H1 (cell line): ENCODE measurements around the gene NLK. TPM values are rescaled to one million over a fixed set of nuclear protein-coding genes. Genes with fewer than 3 reads are reported as not detected.

Experiments
- CTCF ChIA-PET: fragments of 300-600 bp; sonication (Branson Sonifier 250); formaldehyde crosslinking; loops from one replicate; lab custom pipeline; 2021; ENCODE audit not compliant: partially characterized antibody; lab: Charles Lee
- POLR2A ChIA-PET: fragments of 300-600 bp; sonication (Branson Sonifier 250); formaldehyde crosslinking; loops from one replicate; lab custom pipeline; 2021; ENCODE audit warnings: inconsistent platforms; ENCODE audit not compliant: partially characterized antibody; lab: Charles Lee
- DNase-seq, 2 experiments: peaks; one replicate each; pipeline versions ENCODE4 v3.0.0 to v3.0.0-alpha.2; 2010 to 2022; ENCODE audit warnings: low spot score in 2 of 2, low read depth in 1 of 2, mixed read lengths in 1 of 2
- FAIRE-seq: peaks from 2 replicates; lab custom pipeline; 2011; peaks lifted over from hg19 to GRCh38; lab: Jason Lieb, UNC
- H2AFZ ChIP-seq: 2 replicates; pipeline ENCODE4 v1.8.1; 2012; ENCODE audit warnings: low read length, inconsistent platforms
- H2AK5ac ChIP-seq: 2 replicates; pipeline ENCODE4 v1.6.1; 2013; ENCODE audit warnings: low read depth, low read length
- H2BK120ac ChIP-seq: replicated peaks from 2 replicates; pipeline ENCODE3; 2013; ENCODE audit warnings: low read depth, low read length, inconsistent platforms
- H2BK12ac ChIP-seq: 2 replicates; pipeline ENCODE4 v1.6.1; 2013; ENCODE audit warnings: low read depth, low read length
- H2BK15ac ChIP-seq: 2 replicates; pipeline ENCODE4 v1.6.1; 2013; ENCODE audit warnings: low read length
- H2BK20ac ChIP-seq: 2 replicates; pipeline ENCODE4 v1.6.1; 2013; ENCODE audit warnings: low read length
- H2BK5ac ChIP-seq: 2 replicates; pipeline ENCODE4 v1.6.1; 2013; ENCODE audit warnings: low read depth, low read length
- H3K14ac ChIP-seq: 2 replicates; pipeline ENCODE4 v1.6.1; 2013; ENCODE audit warnings: inconsistent platforms; ENCODE audit not compliant: insufficient read length
- H3K18ac ChIP-seq: 2 replicates; pipeline ENCODE4 v1.6.1; 2013; ENCODE audit warnings: low read length; ENCODE audit errors: extremely low read depth
- H3K23ac ChIP-seq: 2 replicates; pipeline ENCODE4 v1.6.1; 2013; ENCODE audit warnings: inconsistent platforms; ENCODE audit not compliant: insufficient read length
- H3K23me2 ChIP-seq: 2 replicates; pipeline ENCODE4 v1.6.1; 2013; ENCODE audit warnings: low read depth, low read length
- H3K27ac ChIP-seq: 2 replicates; pipeline ENCODE4 v1.6.1; 2011; ENCODE audit warnings: low read depth, low read length, inconsistent platforms
- H3K27me3 ChIP-seq, 4 experiments: replicated peaks in 1 of 4; 1 replicate in 1 of 4; 2 replicates in 3 of 4; pipeline versions ENCODE4 v1.6.1 to v1.8.1; 2011 to 2013; ENCODE audit warnings: low read length in 3 of 4, mild to moderate bottlenecking in 3 of 4, inconsistent platforms in 2 of 4, mixed read lengths in 2 of 4, moderate library complexity in 1 of 4; ENCODE audit not compliant: control insufficient read depth in 3 of 4, insufficient read depth in 3 of 4; ENCODE audit errors: extremely low read depth in 1 of 4
- H3K36me3 ChIP-seq, 4 experiments: 2 replicates each; pipeline versions ENCODE4 v1.6.1 to v1.8.1; 2011 to 2013; ENCODE audit warnings: mild to moderate bottlenecking in 4 of 4, low read length in 3 of 4, moderate library complexity in 2 of 4, control low read depth in 1 of 4, inconsistent platforms in 1 of 4; ENCODE audit not compliant: insufficient read depth in 4 of 4, control insufficient read depth in 2 of 4
- H3K4ac ChIP-seq: replicated peaks from 2 replicates; pipeline ENCODE3; 2013; ENCODE audit warnings: low read length, low read depth, mixed read lengths, inconsistent platforms; ENCODE audit not compliant: insufficient read length
- H3K4me1 ChIP-seq, 4 experiments: replicated peaks in 1 of 4; 1 replicate in 1 of 4; 2 replicates in 3 of 4; pipeline versions ENCODE4 v1.6.1 to v1.8.1; 2011 to 2013; ENCODE audit warnings: low read length in 3 of 4, inconsistent platforms in 2 of 4, mixed read lengths in 1 of 4; ENCODE audit not compliant: insufficient read depth in 4 of 4, control insufficient read depth in 3 of 4
- H3K4me2 ChIP-seq, 2 experiments: 2 replicates each; pipeline versions ENCODE4 v1.6.1 to v1.8.1; 2011 to 2013; ENCODE audit warnings: low read depth in 2 of 2, low read length in 2 of 2, control low read depth in 1 of 2, inconsistent platforms in 1 of 2, mild to moderate bottlenecking in 1 of 2; ENCODE audit not compliant: insufficient read depth in 1 of 2
- H3K4me3 ChIP-seq, 4 experiments: fragments of 200-600, 300-600 bp in 1 of 4; sonication (generic), shearing (Covaris generic), sonication (Bioruptor Twin) in 1 of 4; 2 replicates each; pipeline versions ENCODE4 v1.5.1 to v1.8.1; 2011 to 2016; ENCODE audit warnings: low read length in 4 of 4, low read depth in 3 of 4, control low read depth in 2 of 4, inconsistent platforms in 2 of 4, mild to moderate bottlenecking in 2 of 4, mixed read lengths in 1 of 4, moderate library complexity in 1 of 4; ENCODE audit not compliant: insufficient read depth in 2 of 4; ENCODE audit errors: extremely low read depth in 1 of 4
- H3K56ac ChIP-seq: replicated peaks from 2 replicates; pipeline ENCODE3; 2013; ENCODE audit warnings: low read depth, mild to moderate bottlenecking, mixed read lengths, low read length, inconsistent platforms; ENCODE audit not compliant: insufficient read length
- H3K79me1 ChIP-seq: 2 replicates; pipeline ENCODE4 v1.6.1; 2013; ENCODE audit warnings: low read depth, low read length, control low read depth
- H3K79me2 ChIP-seq, 2 experiments: 2 replicates each; pipeline versions ENCODE4 v1.6.1 to v1.8.1; 2012 to 2013; ENCODE audit warnings: low read length in 2 of 2, mild to moderate bottlenecking in 2 of 2, inconsistent platforms in 1 of 2; ENCODE audit not compliant: insufficient read depth in 2 of 2, control insufficient read depth in 1 of 2
- H3K9ac ChIP-seq, 4 experiments: replicated peaks in 1 of 4; 1 replicate in 1 of 4; 2 replicates in 3 of 4; pipeline versions ENCODE4 v1.6.1 to v1.8.1; 2011 to 2013; ENCODE audit warnings: low read depth in 3 of 4, low read length in 3 of 4, control low read depth in 2 of 4, mild to moderate bottlenecking in 2 of 4, moderate library complexity in 2 of 4, inconsistent platforms in 1 of 4; ENCODE audit errors: extremely low read depth in 1 of 4
- H3K9me3 ChIP-seq, 2 experiments: 2 replicates each; pipeline versions ENCODE4 v1.6.1 to v1.8.1; 2012 to 2013; ENCODE audit warnings: mild to moderate bottlenecking in 2 of 2, moderate library complexity in 2 of 2, control low read depth in 1 of 2, inconsistent platforms in 1 of 2, low read depth in 1 of 2, low read length in 1 of 2, mixed read lengths in 1 of 2; ENCODE audit not compliant: insufficient read depth in 2 of 2
- H4K20me1 ChIP-seq, 2 experiments: replicated peaks in 1 of 2; 2 replicates each; pipeline versions ENCODE3 to v1.8.1; 2011 to 2013; ENCODE audit warnings: inconsistent platforms in 2 of 2, low read length in 2 of 2, mild to moderate bottlenecking in 1 of 2; ENCODE audit not compliant: insufficient read depth in 2 of 2, control insufficient read depth in 1 of 2
- H4K5ac ChIP-seq: 2 replicates; pipeline ENCODE4 v1.6.1; 2013; ENCODE audit warnings: low read length, low read depth, mixed read lengths, inconsistent platforms; ENCODE audit not compliant: insufficient read length
- H4K8ac ChIP-seq: 2 replicates; pipeline ENCODE4 v1.8.0; 2013; ENCODE audit warnings: mild to moderate bottlenecking, moderate library complexity, low read length, inconsistent platforms; ENCODE audit not compliant: insufficient read depth; ENCODE audit errors: extremely low read depth
- H4K91ac ChIP-seq: replicated peaks from 2 replicates; pipeline ENCODE3; 2013; ENCODE audit warnings: low read length, mixed read lengths, inconsistent platforms; ENCODE audit not compliant: insufficient read length
- ASH2L ChIP-seq: fragments of 200-600, 300-600 bp; sonication (generic); IDR thresholded peaks from one replicate; pipeline ENCODE4 v1.7.1; 2017; ENCODE audit warnings: low read length
- ATF2 ChIP-seq: IDR thresholded peaks from 2 replicates; pipeline ENCODE4 v1.6.1; 2012; ENCODE audit warnings: low read length, inconsistent platforms
- BACH1 ChIP-seq: IDR thresholded peaks from 2 replicates; pipeline ENCODE4 v1.6.1; 2012; ENCODE audit warnings: low read length, improper control_type of control experiment
- CBX8 ChIP-seq: fragments of 300-800, 300-1000 bp; sonication (generic); IDR thresholded peaks from 2 replicates; pipeline ENCODE4 v1.7.1; 2016; ENCODE audit warnings: low read depth, low read length, borderline replicate concordance
- CHD1 ChIP-seq: IDR thresholded peaks from 2 replicates; pipeline ENCODE4 v1.6.1; 2012; ENCODE audit warnings: low read depth, low read length, improper control_type of control experiment
- GTF2F1 ChIP-seq: IDR thresholded peaks from 2 replicates; pipeline ENCODE4 v1.6.1; 2012; ENCODE audit warnings: low read depth, low read length, improper control_type of control experiment, borderline replicate concordance
- POLR2A ChIP-seq, 2 experiments: IDR thresholded peaks; 1 replicate in 1 of 2; 2 replicates in 1 of 2; pipeline ENCODE4 v1.6.1; 2011; ENCODE audit warnings: low read depth in 2 of 2, low read length in 2 of 2, mild to moderate bottlenecking in 2 of 2; ENCODE audit errors: control extremely low read depth in 1 of 2
- SIRT6 ChIP-seq: IDR thresholded peaks from one replicate; pipeline ENCODE4 v1.7.1; 2012; ENCODE audit warnings: low read length, inconsistent platforms
- SP2 ChIP-seq: IDR thresholded peaks from 2 replicates; pipeline ENCODE4 v1.6.1; 2012; ENCODE audit warnings: mild to moderate bottlenecking, low read length, inconsistent platforms
- TAF7 ChIP-seq: optimal IDR thresholded peaks from 2 replicates; pipeline ENCODE3; 2011; ENCODE audit warnings: low read depth, mild to moderate bottlenecking, inconsistent platforms, low read length, moderate library complexity, borderline replicate concordance
- ZNF274 ChIP-seq: IDR thresholded peaks from 2 replicates; pipeline ENCODE4 v1.7.0; 2012; ENCODE audit warnings: low read length, borderline replicate concordance; ENCODE audit errors: extremely low read depth
- polyA plus RNA-seq, 7 experiments: library from polyadenylated mRNA; depleted of rRNA in 3 of 7; stranded (reverse) in 5 of 7; unstranded in 2 of 7; fragments of >200 nt in 5 of 7; fragments of 200-250 nt in 2 of 7; gene quantifications; 1 replicate in 5 of 7; 2 replicates in 1 of 7; 4 replicates in 1 of 7; pipeline versions ENCODE4 v1.2.1 to v1.2.3, GENCODE V29; 2011 to 2013; ENCODE audit warnings: missing spikeins in 2 of 7, mixed read lengths in 2 of 7
- total RNA-seq: library from RNA; stranded (reverse); fragmentation: NEBNext Ultra II Directional; extraction: Animal tissue kit (Norgen Biotek cat#: 25700); gene quantifications from 2 replicates; pipeline ENCODE4 v1.2.1, GENCODE V29; 2021

Gene NLK
- total and polyA plus RNA-seq, 2 of the 8 experiments (the other 6 are each of a cell fraction or from before 2014, with no cell fraction given) = 30.8 to 49.9 TPM

- Histone ChIP-seq H3K27ac (no peak overlapping the region), H2BK20ac (no peak overlapping the region), H3K4me1 (no peaks in the 10 kb centered on the region), H4K91ac (no peak overlapping the region), H3K9me3 (no peaks in the 10 kb centered on the region), H3K4me2 (no peak overlapping the region), H3K36me3 (no peaks in the 10 kb centered on the region), H3K79me1 (no peaks in the 10 kb centered on the region; the same call in 1 of the 2 replicates), H3K9ac (no peak overlapping the region), H3K18ac (no peak overlapping the region), H4K8ac (no peak overlapping the region), H2BK5ac (no peak overlapping the region), H4K20me1 (peaks cover 0 to 2% of the 10 kb centered on the region in 2 experiments), H2BK120ac (no peak overlapping the region), H2BK12ac (no peak overlapping the region), H4K5ac (no peak overlapping the region), H3K56ac (no peak overlapping the region), H3K14ac (no peak overlapping the region), H2AFZ (no peak overlapping the region), H2AK5ac (no peak overlapping the region), H2BK15ac (no peak overlapping the region), H3K4me3 (no peak overlapping the region), H3K79me2 (peaks cover 0 to 88% of the 10 kb centered on the region in 2 experiments; a peak in 2 of 4 replicates), H3K23me2 (no peaks in the 10 kb centered on the region), H3K4ac (no peak overlapping the region), H3K23ac (no peak overlapping the region), H3K27me3 (no peaks in the 10 kb centered on the region)
- ChIA-PET POLR2A (no interaction called here), CTCF (no interaction called here)
- no peak for FAIRE-seq
- DNase-seq = no peak
- no peak for TF ChIP-seq ZNF274
- TF ChIP-seq POLR2A (IDR thresholded peaks at IDR 0.05; ENCODE audit: control extremely low read depth in 1 of 2, low read depth in 2 of 2, low read length in 2 of 2) = no peak
- no peak for TF ChIP-seq GTF2F1
- TF ChIP-seq ATF2 = no peak
- no peak for TF ChIP-seq BACH1
- no peak for TF ChIP-seq TAF7
- no peak for TF ChIP-seq SIRT6
- TF ChIP-seq CHD1 = no peak
- TF ChIP-seq CBX8 = no peak
- TF ChIP-seq SP2 = no peak
- no peak for TF ChIP-seq ASH2L
Measured at GRCh38 chr17:28101919-28102318, 59.4 kb downstream of the NLK start.
